ENCODE results near the gene VIPR1. TPM values are rescaled to one million over a fixed set of nuclear protein-coding genes. Genes with fewer than 3 reads are reported as not detected.
"Not testable (repeated sequence)": the region's sequence is repeated elsewhere in the genome, so short reads cannot be mapped to it uniquely, and the experiment has no call there.

Gene VIPR1
- total and polyA plus RNA-seq, 7 experiments from 2014 or later: 8.0 to 133 (median 54.9) TPM

DNA sequence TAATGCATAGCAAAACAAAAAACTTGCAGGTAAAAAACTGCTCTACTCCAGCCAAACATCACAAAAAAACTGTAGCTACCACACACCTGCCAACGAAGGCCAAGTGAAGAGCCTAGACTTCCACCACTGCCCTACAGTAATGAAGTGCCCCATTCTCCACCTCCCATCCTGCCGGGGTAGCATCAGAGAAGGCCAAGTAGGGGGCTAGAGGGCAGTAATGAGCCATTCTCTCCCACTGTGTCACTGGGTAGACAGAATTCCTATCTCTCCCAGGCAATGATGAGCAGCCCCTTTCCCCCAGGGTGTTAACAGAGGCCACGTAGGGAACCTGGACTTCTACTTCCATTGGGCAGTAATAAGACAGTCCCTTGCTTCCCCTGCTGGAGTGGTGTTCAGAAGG, 69.8 kb downstream of the VIPR1 start:
- Mint-ChIP-seq H3K27me3 (no peaks in the 10 kb centered on the region), H3K36me3 (peaks cover 17 to 64% (median 48%) of the 10 kb centered on the region in 5 donors), H3K27ac (peak overlapping the region in 4 of 9 donors; percentile 8 to 29 (median 14)), H3K9me3 (peaks cover 4 to 32% (median 12%) of the 10 kb centered on the region in 11 donors), H3K4me1 (peaks cover 8 to 43% (median 33%) of the 10 kb centered on the region in 7 donors), H3K4me3 (no peak overlapping the region)
- POLR2A ChIA-PET: interaction anchor here (1.3 kb wide), 2 partner anchors 11 to 13 kb away, joined by 3 read pairs; no protein-coding TSS in a partner anchor
- H3K4me3 ChIP-seq (ENCODE audit: low read length): no peak overlapping the region
- ATAC-seq (peak; percentile 77), DNase-seq (no peak)
- H3K9me3 ChIP-seq (ENCODE audit: control insufficient read depth in 2 of 3, low read length in 3 of 3): peaks cover 0 to 6% (median 0%) of the 10 kb centered on the region in 3 experiments
- intact Hi-C loops (cut with micrococcal nuclease): loop anchor here in 1 of 2 donors (1.0 kb wide), 3 partner anchors 41 to 267 kb away; no protein-coding TSS in a partner anchor
- peaks cover 0 to 4% of the 10 kb centered on the region in 2 donors for H3K4me1 ChIP-seq (ENCODE audit: control insufficient read depth in 2 of 2, insufficient read depth in 2 of 2, low read length in 2 of 2)
- H3K27ac ChIP-seq (ENCODE audit: low read depth, low read length): no peak overlapping the region
- H3K27me3 ChIP-seq (ENCODE audit: control insufficient read depth in 2 of 2, insufficient read depth in 2 of 2, low read length in 2 of 2): no peaks in the 10 kb centered on the region
- peaks cover 0 to 39% (median 4%) of the 10 kb centered on the region in 3 experiments for H3K36me3 ChIP-seq (ENCODE audit: control insufficient read depth in 2 of 3, insufficient read depth in 3 of 3, low read length in 3 of 3)
- CTCF ChIA-PET: interaction anchor here (0.5 to 0.9 kb wide), 5 partner anchors 9 to 299 kb away, joined by 3 to 4 read pairs (median 3); no protein-coding TSS in a partner anchor

- H3K36me3 ChIP-seq (ENCODE audit: control insufficient read depth in 2 of 3, insufficient read depth in 3 of 3, low read length in 3 of 3): peaks cover 0 to 24% (median 0%) of the 10 kb centered on the region in 3 experiments
- no peak overlapping the region for H3K27ac ChIP-seq (ENCODE audit: low read depth, low read length)
- H3K9me3 Mint-ChIP-seq: peaks cover 4 to 32% (median 12%) of the 10 kb centered on the region in 11 donors
- ATAC-seq (no peak), DNase-seq (no peak)
- no peak overlapping the region for H3K4me3 ChIP-seq (ENCODE audit: low read length)
- peaks cover 0 to 6% (median 0%) of the 10 kb centered on the region in 3 experiments for H3K9me3 ChIP-seq (ENCODE audit: control insufficient read depth in 2 of 3, low read length in 3 of 3)
- H3K36me3 Mint-ChIP-seq: peaks cover 19 to 54% (median 51%) of the 10 kb centered on the region in 5 donors
- no peak overlapping the region for H3K4me3 Mint-ChIP-seq
- peaks cover 19 to 50% (median 45%) of the 10 kb centered on the region in 7 donors for H3K4me1 Mint-ChIP-seq
- intact Hi-C loops (cut with micrococcal nuclease): no loop called here
- H3K27me3 ChIP-seq (ENCODE audit: control insufficient read depth in 2 of 2, insufficient read depth in 2 of 2, low read length in 2 of 2): no peaks in the 10 kb centered on the region
- POLR2A ChIA-PET: no interaction called here
- H3K27me3 Mint-ChIP-seq: no peaks in the 10 kb centered on the region
- peaks cover 1 to 4% of the 10 kb centered on the region in 2 donors for H3K4me1 ChIP-seq (ENCODE audit: control insufficient read depth in 2 of 2, insufficient read depth in 2 of 2, low read length in 2 of 2)
- CTCF ChIA-PET: no interaction called here
- no peak overlapping the region for H3K27ac Mint-ChIP-seq
These were observed 72.8 kb downstream of the VIPR1 start for GRCh38 chr3:42575137-42575741.

DNA sequence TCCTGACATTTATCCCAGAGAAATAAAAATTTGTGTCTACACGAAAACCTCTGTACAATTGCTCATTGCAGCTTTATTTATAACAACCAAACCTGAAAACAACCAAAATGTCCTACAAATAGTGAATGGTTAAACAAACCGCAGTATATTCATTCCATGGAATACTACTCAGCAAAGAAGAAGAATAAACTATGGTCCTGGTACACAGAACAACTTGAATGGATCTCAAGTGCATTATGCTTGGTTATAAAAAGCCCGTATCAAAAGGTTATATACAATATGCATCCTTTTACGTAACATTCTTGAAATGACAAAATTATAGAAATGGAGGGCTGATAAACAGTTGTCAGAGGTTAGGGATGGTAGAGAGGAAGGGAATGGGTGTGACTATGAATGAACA, 75.6 kb downstream of the VIPR1 start:
- H3K9me3 Mint-ChIP-seq: peaks cover 4 to 23% (median 12%) of the 10 kb centered on the region in 11 donors
- peaks cover 33 to 63% (median 59%) of the 10 kb centered on the region in 7 donors for H3K4me1 Mint-ChIP-seq

DNA sequence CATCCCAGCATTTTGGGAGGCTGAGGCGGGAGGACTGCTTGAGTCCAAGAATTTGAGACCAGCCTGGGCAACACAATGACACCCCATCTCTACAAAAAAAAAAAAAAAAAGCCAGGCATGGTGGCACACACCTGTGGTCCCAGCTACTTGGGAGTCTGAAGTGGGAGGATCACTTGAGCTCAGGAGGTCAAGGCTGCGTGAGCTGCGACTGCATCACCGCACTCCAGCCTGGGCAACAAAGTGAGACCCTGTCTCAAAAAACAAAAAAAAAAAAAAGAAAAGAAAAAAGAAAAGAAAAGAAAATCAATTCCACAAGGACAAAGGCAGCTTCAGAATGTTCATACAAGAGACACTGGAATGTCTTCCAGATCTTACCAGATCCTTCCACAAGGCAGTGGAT, 76.9 kb downstream of the VIPR1 start:
- POLR2A ChIA-PET: interaction anchor here (0.6 to 1.3 kb wide), 5 partner anchors 11 to 225 kb away, joined by 3 to 8 read pairs (median 3); partner anchors contain the start of genes HIGD1A, NKTR and SS18L2
- peaks cover 0 to 13% (median 9%) of the 10 kb centered on the region in 11 donors for H3K9me3 Mint-ChIP-seq

More for the DNA sequence above, 75.6 kb downstream of the VIPR1 start:
- DNase-seq (no peak), ATAC-seq (no peak)
- peaks cover 19 to 47% (median 42%) of the 10 kb centered on the region in 5 donors for H3K36me3 Mint-ChIP-seq
- H3K4me1 ChIP-seq (ENCODE audit: control insufficient read depth in 2 of 2, insufficient read depth in 2 of 2, low read length in 2 of 2): peaks cover 19 to 23% of the 10 kb centered on the region in 2 donors
- H3K27me3 Mint-ChIP-seq: no peaks in the 10 kb centered on the region
- ChIA-PET POLR2A (interaction anchor here (0.6 to 1.3 kb wide), 2 partner anchors 23 to 915 kb away, joined by 3 to 8 read pairs; partner anchors contain the start of gene NKTR), CTCF (interaction anchor here (0.6 kb wide), 1 partner anchor 170 kb away, joined by 3 read pairs; no protein-coding TSS in a partner anchor)
- H3K27ac Mint-ChIP-seq: no peak overlapping the region
- H3K4me3 Mint-ChIP-seq: no peak overlapping the region
- no peak overlapping the region for H3K4me3 ChIP-seq (ENCODE audit: low read length)
- intact Hi-C loops (cut with micrococcal nuclease): no loop called here
- peaks cover 0 to 27% (median 0%) of the 10 kb centered on the region in 3 experiments for H3K36me3 ChIP-seq (ENCODE audit: control insufficient read depth in 2 of 3, insufficient read depth in 3 of 3, low read length in 3 of 3)
- no peaks in the 10 kb centered on the region for H3K27me3 ChIP-seq (ENCODE audit: control insufficient read depth in 2 of 2, insufficient read depth in 2 of 2, low read length in 2 of 2)
- no peak overlapping the region for H3K27ac ChIP-seq (ENCODE audit: low read depth, low read length)
- H3K9me3 ChIP-seq (ENCODE audit: control insufficient read depth in 2 of 3, low read length in 3 of 3): peaks cover 0 to 6% (median 0%) of the 10 kb centered on the region in 3 experiments

GRCh38 chr3:42581400-42581708, 78.9 kb downstream of the VIPR1 start:
- POLR2A ChIA-PET: interaction anchor here (1.0 to 3.2 kb wide), 8 partner anchors 9 to 164 kb away, joined by 3 to 30 read pairs (median 5); partner anchors contain the start of genes NKTR, SS18L2 and VIPR1
- CTCF ChIA-PET: interaction anchor here (1.4 kb wide), 1 partner anchor 22 kb away, joined by 8 read pairs; no protein-coding TSS in a partner anchor

More for the DNA sequence above, 76.9 kb downstream of the VIPR1 start:
- H3K9me3 ChIP-seq (ENCODE audit: control insufficient read depth in 2 of 3, low read length in 3 of 3); DNase-seq; H3K4me3 ChIP-seq (ENCODE audit: low read length); H3K27me3 Mint-ChIP-seq; H3K27me3 ChIP-seq (ENCODE audit: control insufficient read depth in 2 of 2, insufficient read depth in 2 of 2, low read length in 2 of 2); ATAC-seq; H3K27ac ChIP-seq (ENCODE audit: low read depth, low read length); intact Hi-C loops (cut with micrococcal nuclease): not testable (repeated sequence)
- peaks cover 19 to 25% of the 10 kb centered on the region in 2 donors for H3K4me1 ChIP-seq (ENCODE audit: control insufficient read depth in 2 of 2, insufficient read depth in 2 of 2, low read length in 2 of 2)
- Mint-ChIP-seq H3K4me1 (peaks cover 31 to 67% (median 64%) of the 10 kb centered on the region in 7 donors), H3K36me3 (peaks cover 11 to 43% (median 31%) of the 10 kb centered on the region in 5 donors), H3K27ac (peak overlapping the region in 6 of 9 donors; percentile 52 to 99 (median 83)), H3K4me3 (peak overlapping the region in 1 of 10 donors; percentile 43)
- peaks cover 0 to 17% (median 0%) of the 10 kb centered on the region in 3 experiments for H3K36me3 ChIP-seq (ENCODE audit: control insufficient read depth in 2 of 3, insufficient read depth in 3 of 3, low read length in 3 of 3)
- CTCF ChIA-PET: interaction anchor here (0.6 to 1.3 kb wide), 2 partner anchors 10 to 252 kb away, joined by 3 to 4 read pairs; no protein-coding TSS in a partner anchor

More at GRCh38 chr3:42581400-42581708, 78.9 kb downstream of the VIPR1 start:
- peak overlapping the region; percentile 77 to 97 (median 92) for H3K4me3 Mint-ChIP-seq
- intact Hi-C loops (cut with micrococcal nuclease): loop anchor here (1.0 to 5.0 kb wide), 4 partner anchors 163 to 1111 kb away; partner anchors contain the start of genes ABHD5 (in 1 of the 2), ANO10 (in 1 of the 2) and HIGD1A (in 1 of the 2)
- peaks cover 6 to 36% (median 14%) of the 10 kb centered on the region in 5 donors for H3K36me3 Mint-ChIP-seq
- DNase-seq: no peak
- no peak for ATAC-seq
- peaks cover 19 to 25% of the 10 kb centered on the region in 2 donors for H3K4me1 ChIP-seq (ENCODE audit: control insufficient read depth in 2 of 2, insufficient read depth in 2 of 2, low read length in 2 of 2)
- peak overlapping the region; percentile 43 to 99 (median 86) for H3K27ac Mint-ChIP-seq
- H3K4me3 ChIP-seq (ENCODE audit: low read length): peak overlapping the region; percentile 86
- H3K36me3 ChIP-seq (ENCODE audit: control insufficient read depth in 2 of 3, insufficient read depth in 3 of 3, low read length in 3 of 3): peaks cover 0 to 4% (median 0%) of the 10 kb centered on the region in 3 experiments
- no peaks in the 10 kb centered on the region for H3K9me3 ChIP-seq (ENCODE audit: control insufficient read depth in 2 of 3, low read length in 3 of 3)
- H3K27me3 Mint-ChIP-seq: no peaks in the 10 kb centered on the region
- H3K4me1 Mint-ChIP-seq: peaks cover 31 to 66% (median 55%) of the 10 kb centered on the region in 7 donors
- H3K9me3 Mint-ChIP-seq: peaks cover 0 to 3% (median 0%) of the 10 kb centered on the region in 11 donors
- H3K27ac ChIP-seq (ENCODE audit: low read depth, low read length): peak overlapping the region; percentile 92
- no peaks in the 10 kb centered on the region for H3K27me3 ChIP-seq (ENCODE audit: control insufficient read depth in 2 of 2, insufficient read depth in 2 of 2, low read length in 2 of 2)

All from naive thymus-derived CD4-positive, alpha-beta T cell (primary cell).